LHCN-M2 (cell line): ENCODE data around the gene DDX11. TPM values are rescaled to one million over a fixed set of nuclear protein-coding genes. Genes with fewer than 3 reads are reported as not detected.
"Not testable (repeated sequence)": the region's sequence is repeated elsewhere in the genome, so short reads cannot be mapped to it uniquely, and the experiment has no call there.

Source experiments
- DNase-seq: peaks from one replicate; pipeline ENCODE4 v3.0.0-alpha.2; 2012; ENCODE audit warnings: low read depth
- total RNA-seq: library from RNA; depleted of rRNA; stranded (reverse); fragments of >200 nt; gene quantifications from 2 replicates; pipeline ENCODE4 v1.2.3, GENCODE V29; 2014; rRNA removed

The DDX11 gene
- total RNA-seq, 1 experiment from 2014 or later: 25.9 TPM

DNA sequence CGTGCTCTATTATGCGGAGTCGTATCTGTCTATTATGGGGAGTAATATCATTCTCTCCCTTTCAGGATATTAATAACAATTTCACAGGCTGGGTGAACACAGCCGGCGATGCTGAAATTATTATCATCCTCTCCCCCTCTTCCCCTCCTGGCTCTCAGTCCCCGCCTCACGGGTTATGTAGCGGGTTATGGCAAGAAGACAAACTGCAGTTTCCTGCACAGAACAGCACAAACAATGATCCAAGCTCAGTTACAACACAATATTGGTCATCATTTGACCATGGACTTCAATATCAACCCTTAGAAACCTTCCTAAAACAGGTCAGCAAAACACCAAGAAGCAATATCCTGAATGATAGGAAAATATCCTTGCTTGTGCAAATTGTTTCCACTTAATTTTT, 50.5 kb downstream of the DDX11 start:
- DNase-seq: not testable (repeated sequence)

- DNase-seq: not testable (repeated sequence)
Observed at GRCh38 chr12:31125171-31125570, 51.5 kb downstream of the DDX11 start.

GRCh38 chr12:31127209-31127848, 53.7 kb downstream of the DDX11 start:
- not testable (repeated sequence) for DNase-seq

GRCh38 chr12:31136581-31136980, 62.9 kb downstream of the DDX11 start:
- DNase-seq: not testable (repeated sequence)

GRCh38 chr12:31144768-31145167, 71.1 kb downstream of the DDX11 start:
- not testable (repeated sequence) for DNase-seq

- not testable (repeated sequence) for DNase-seq
Observed at GRCh38 chr12:31145296-31145695, 71.6 kb downstream of the DDX11 start.

GRCh38 chr12:31147415-31147814, 73.8 kb downstream of the DDX11 start:
- DNase-seq: not testable (repeated sequence)

DNA sequence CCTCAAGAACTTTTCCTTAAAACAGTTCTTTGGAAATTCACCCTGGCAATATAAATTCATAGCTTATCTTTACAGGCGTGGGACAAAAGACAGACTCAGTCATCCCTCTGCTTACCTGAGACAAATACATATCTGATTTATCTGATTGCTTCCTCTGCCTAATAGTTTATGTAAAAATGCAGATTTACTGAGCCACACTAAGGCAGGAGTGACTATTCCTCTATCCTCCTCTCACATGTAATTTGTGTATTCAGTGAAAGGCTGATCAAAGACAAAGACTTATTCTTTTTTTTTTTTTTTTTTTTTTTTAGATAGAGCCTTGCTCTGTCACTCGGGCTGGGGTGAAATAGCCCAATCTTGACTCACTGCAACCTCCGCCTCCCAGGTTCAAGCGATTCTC, 77.1 kb downstream of the DDX11 start:
- DNase-seq: not testable (repeated sequence)

Other genes with a start within 250 kb of the DDX11 start
- gene TSPAN11, start 147.1 kb upstream of the DDX11 start, total RNA-seq: 0.17 and 0.32 TPM in 2 replicates